ENCODE results near the gene THSD4. TPM values are rescaled to one million over a fixed set of nuclear protein-coding genes. Genes with fewer than 3 reads are reported as not detected.

The THSD4 gene
- total RNA-seq, 1 donor from 2014 or later, result 1.4 TPM

DNA sequence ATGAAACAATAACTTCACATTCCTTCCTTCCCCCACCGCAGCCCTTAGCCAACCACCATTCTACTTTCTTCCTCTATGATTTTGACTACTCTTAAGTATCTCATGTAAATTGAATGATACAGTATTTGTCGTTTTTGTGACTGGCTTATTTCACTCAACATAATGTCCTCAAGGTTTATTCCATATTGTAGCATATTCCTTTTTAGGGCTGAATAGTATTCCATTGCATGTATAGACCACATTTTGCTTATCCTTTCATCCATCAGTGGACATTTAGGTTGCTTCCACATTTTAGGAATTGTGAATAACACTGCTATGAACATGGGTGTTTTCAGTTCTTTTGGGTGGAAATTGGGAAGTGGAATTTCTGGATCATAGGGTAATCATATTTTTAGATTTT, 106.1 kb downstream of the THSD4 start:
- Mint-ChIP-seq H3K4me1 (peaks cover 30% of the 10 kb centered on the region), H3K4me3 (no peak overlapping the region), H3K27ac (ENCODE audit: unreplicated experiment) (no peak overlapping the region), H3K9me3 (peaks cover 6% of the 10 kb centered on the region), H3K36me3 (ENCODE audit: low read depth) (peaks cover 2% of the 10 kb centered on the region), H3K27me3 (ENCODE audit: low read depth) (no peaks in the 10 kb centered on the region)
- no peak for DNase-seq (ENCODE audit: low read depth, low spot score)
- TF ChIP-seq, protein P1, sequence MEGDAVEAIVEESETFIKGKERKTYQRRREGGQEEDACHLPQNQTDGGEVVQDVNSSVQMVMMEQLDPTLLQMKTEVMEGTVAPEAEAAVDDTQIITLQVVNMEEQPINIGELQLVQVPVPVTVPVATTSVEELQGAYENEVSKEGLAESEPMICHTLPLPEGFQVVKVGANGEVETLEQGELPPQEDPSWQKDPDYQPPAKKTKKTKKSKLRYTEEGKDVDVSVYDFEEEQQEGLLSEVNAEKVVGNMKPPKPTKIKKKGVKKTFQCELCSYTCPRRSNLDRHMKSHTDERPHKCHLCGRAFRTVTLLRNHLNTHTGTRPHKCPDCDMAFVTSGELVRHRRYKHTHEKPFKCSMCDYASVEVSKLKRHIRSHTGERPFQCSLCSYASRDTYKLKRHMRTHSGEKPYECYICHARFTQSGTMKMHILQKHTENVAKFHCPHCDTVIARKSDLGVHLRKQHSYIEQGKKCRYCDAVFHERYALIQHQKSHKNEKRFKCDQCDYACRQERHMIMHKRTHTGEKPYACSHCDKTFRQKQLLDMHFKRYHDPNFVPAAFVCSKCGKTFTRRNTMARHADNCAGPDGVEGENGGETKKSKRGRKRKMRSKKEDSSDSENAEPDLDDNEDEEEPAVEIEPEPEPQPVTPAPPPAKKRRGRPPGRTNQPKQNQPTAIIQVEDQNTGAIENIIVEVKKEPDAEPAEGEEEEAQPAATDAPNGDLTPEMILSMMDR (conservative IDR thresholded peaks at IDR 0.05), result no peak

DNA sequence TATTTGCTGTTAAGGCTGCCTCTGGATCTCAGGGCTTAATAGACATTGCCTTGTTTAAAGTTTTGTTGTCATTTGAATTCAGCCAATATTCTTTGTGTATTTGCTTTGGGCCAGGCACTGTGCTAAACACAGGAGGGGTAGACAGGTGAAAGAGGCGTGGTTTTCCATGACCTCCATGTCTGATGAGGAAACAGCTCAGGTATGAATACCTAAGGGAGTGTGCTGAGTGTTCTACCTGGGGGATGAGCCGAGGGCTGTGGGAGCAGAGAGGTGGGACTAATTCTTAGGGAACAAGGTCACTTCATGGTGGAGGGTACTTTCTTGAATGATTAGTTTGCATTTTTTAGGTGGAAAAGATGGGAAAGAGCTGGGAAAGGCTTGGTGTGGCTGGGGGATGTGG, 108.2 kb downstream of the THSD4 start:
- H3K27me3 Mint-ChIP-seq (ENCODE audit: low read depth), result no peaks in the 10 kb centered on the region
- peaks cover 51% of the 10 kb centered on the region for H3K4me1 Mint-ChIP-seq
- TF ChIP-seq, protein P1 (conservative IDR thresholded peaks at IDR 0.05), result no peak
- peaks cover 6% of the 10 kb centered on the region for H3K9me3 Mint-ChIP-seq
- no peak overlapping the region for H3K4me3 Mint-ChIP-seq
- H3K27ac Mint-ChIP-seq (ENCODE audit: unreplicated experiment), result no peak overlapping the region
- DNase-seq (ENCODE audit: low read depth, low spot score), result no peak
- H3K36me3 Mint-ChIP-seq (ENCODE audit: low read depth), result no peaks in the 10 kb centered on the region

DNA sequence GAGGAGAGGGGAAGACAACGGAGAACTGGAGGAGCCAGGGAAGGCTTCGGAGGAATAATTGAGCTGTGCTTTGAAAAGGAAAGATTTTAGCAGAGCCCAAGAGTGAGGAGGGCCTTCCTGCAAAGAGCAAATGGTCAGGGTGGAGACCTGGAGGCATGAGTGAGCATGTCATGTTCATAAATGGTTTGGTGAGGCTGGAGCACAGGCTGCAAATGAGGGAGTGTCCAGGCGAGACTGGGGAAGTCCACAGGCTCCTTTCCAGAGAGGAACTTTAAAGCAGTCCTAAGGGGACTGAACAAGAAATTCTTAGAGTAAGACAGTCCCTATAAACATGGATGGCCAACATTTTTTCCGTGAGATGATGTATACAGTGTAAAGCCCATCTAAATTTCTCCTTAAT, 108.8 kb downstream of the THSD4 start:
- H3K4me1 Mint-ChIP-seq, result peaks cover 56% of the 10 kb centered on the region
- H3K4me3 Mint-ChIP-seq, result no peak overlapping the region
- TF ChIP-seq, protein P1 (conservative IDR thresholded peaks at IDR 0.05), result no peak
- peaks cover 6% of the 10 kb centered on the region for H3K9me3 Mint-ChIP-seq
- no peaks in the 10 kb centered on the region for H3K36me3 Mint-ChIP-seq (ENCODE audit: low read depth)
- H3K27me3 Mint-ChIP-seq (ENCODE audit: low read depth), result no peaks in the 10 kb centered on the region
- no peak overlapping the region for H3K27ac Mint-ChIP-seq (ENCODE audit: unreplicated experiment)
- DNase-seq (ENCODE audit: low read depth, low spot score), result no peak

DNA sequence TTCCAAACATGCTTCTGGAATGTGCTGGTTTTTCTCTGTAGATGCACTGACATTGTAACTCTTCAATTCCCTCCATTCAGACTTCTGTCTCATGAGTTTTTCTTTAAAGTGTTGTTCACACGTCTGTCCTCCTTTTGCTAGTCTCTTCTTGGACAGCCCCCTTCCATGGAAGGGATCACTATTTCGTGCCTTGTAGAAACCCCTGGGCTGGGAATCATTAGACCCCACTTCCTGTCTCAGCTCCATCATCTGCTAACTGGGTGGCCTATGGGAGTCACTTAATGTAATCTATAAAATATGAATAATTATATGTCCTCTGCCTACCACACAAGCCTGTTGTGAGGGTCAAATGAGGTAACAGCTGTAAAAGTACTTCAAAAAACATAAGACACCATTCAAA, 110.6 kb downstream of the THSD4 start:
- Mint-ChIP-seq H3K4me1 (peaks cover 52% of the 10 kb centered on the region), H3K36me3 (ENCODE audit: low read depth) (no peaks in the 10 kb centered on the region), H3K4me3 (no peak overlapping the region), H3K27me3 (ENCODE audit: low read depth) (no peaks in the 10 kb centered on the region), H3K9me3 (peaks cover 6% of the 10 kb centered on the region), H3K27ac (ENCODE audit: unreplicated experiment) (peak overlapping the region; percentile 76)
- DNase-seq (ENCODE audit: low read depth, low spot score), result no peak
- TF ChIP-seq, protein P1 (conservative IDR thresholded peaks at IDR 0.05), result no peak

DNA sequence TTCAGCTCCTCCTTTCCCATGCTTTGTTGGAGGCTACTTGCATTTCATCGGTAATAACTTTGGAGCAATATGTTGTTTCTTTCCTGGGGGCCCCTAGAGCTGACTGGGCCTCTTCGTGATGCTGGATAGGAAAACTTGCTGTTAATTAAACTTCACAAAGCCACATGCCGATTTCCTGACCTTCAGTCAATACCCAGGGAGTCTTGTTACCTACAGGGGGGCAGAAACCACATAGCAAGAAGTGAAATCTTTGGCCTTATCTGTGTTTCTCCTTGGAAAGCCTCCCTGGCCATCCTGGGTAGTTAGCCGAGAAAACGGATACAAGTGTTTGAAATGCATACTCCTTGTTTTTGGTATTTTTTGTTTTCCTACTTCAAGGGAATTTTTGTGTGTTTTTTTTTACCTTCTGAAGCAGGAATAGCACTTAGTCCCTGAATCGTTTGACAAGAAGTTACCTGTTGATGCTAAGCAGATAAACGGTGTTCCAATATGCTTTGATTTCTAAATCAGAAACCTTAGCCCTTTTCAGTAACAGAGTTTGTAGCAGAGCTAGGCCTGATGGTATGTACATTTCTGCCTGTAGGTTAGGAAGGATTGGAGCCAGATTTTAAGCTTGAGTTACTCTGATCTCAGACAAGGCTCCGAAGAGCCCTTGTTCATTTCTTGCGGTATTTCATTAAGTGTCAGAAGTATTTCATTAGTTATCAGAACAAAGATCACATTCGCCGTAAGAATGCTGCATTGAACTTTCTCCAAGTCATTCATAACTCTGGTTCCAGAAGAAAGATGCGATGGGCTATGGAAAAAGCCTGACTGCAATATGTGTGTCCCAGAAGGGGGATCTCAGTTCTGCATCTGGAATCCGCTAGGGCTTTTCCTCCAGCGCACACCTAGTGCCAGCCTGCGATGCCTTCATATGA, 111.5 kb downstream of the THSD4 start:
- peaks cover 52% of the 10 kb centered on the region for H3K4me1 Mint-ChIP-seq
- H3K9me3 Mint-ChIP-seq, result peaks cover 3% of the 10 kb centered on the region
- TF ChIP-seq, protein P1 (conservative IDR thresholded peaks at IDR 0.05), result no peak
- no peak overlapping the region for H3K4me3 Mint-ChIP-seq
- no peak for DNase-seq (ENCODE audit: low read depth, low spot score)
- no peaks in the 10 kb centered on the region for H3K36me3 Mint-ChIP-seq (ENCODE audit: low read depth)
- H3K27me3 Mint-ChIP-seq (ENCODE audit: low read depth), result no peaks in the 10 kb centered on the region
- H3K27ac Mint-ChIP-seq (ENCODE audit: unreplicated experiment), result peak overlapping the region; percentile 48
